ENCODE data around the gene PSMC2.
"Not testable (repeated sequence)": the region's sequence is repeated elsewhere in the genome, so short reads cannot be mapped to it uniquely, and the experiment has no call there.

PSMC2 gene

DNA sequence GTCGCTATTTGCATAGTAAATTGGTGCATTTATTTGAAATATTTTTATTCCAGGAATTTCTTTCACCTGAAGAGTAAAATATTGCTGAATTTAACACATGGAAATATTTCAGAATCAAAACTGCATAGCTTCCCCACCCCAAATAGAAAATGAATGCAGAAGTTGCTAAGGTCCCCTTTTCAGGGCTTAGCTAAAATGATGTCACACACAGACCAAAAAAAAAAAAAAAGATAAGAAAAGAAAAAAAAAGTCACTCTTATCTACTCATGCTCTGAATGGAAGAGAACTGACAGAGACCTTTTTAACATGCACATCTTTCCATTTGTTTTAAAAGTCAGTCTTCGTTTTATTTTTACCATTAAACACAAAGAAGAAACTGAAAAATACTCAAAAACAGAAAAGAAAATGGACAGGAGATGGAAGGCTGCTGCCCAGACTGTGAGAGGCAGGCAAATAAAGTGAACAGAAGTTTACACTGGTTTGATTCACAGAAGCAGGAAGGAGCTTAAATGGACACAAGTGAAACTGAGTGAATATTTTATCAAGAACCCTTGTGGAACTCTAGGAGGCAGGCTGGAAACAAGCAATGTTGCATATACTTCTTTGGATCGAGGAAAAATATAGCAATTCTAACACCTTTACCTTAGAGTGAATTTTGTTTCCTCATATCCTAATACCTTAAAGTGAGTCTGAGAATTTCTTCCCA lies 32.0 kb downstream of the PSMC2 start:
- DNase-seq: no peak

- no peak for DNase-seq
Observed at GRCh38 chr7:103380395-103381191, 33.1 kb downstream of the PSMC2 start.

GRCh38 chr7:103381280-103382031 lies 34.0 kb downstream of the PSMC2 start:
- no peak for DNase-seq

DNA sequence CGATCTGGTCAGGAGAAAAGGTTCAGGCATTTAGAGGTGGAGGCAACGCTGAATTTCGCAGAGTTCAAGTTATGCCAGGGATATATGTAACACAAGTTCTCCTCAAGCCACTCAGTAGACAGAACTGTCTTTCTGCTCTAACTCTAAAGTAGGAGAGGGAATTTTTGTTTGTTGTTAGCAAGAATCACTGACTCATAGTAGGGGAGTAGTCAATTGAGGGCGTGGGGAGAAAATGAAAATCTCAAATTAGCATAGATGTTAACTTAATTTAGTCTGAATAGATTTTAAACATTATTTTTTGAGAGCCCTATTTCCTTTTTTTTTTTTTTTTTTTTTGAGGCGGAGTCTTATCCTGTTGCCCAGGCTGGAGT lies 34.6 kb downstream of the PSMC2 start:
- no peak for DNase-seq

GRCh38 chr7:103387242-103387641 lies 39.8 kb downstream of the PSMC2 start:
- no peak for DNase-seq

DNA sequence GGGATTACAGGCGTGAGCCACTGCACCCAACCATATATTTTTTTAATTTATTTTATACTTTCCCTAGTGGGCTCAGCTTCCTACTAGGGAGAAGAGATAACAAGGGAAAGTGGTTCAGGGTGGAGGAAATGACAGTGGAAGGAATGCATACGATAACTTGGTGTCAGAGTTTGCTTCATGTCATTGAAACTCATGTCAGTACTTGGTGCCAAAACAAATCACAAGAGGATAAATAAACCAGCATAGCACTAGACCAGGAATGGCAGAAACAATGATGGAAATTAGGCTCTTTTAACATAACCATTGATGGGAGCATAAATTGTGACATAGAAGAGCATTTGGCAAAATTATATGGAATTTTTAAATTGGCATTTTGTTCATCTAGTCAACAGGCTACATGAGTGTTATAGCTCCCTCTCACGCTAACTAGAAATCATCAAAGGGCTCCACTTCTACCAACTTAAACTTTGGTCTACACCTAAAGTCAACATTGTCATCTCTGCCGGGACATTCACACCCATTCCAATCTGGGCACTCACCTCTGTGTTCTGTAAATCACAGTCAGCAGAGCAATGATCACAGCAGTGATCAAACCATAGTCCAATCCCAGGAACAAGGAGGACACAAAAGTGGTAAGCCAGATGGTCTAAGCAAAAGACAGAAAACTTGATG lies 41.2 kb downstream of the PSMC2 start:
- no peak for DNase-seq

GRCh38 chr7:103389263-103389662 lies 41.8 kb downstream of the PSMC2 start:
- no peak for DNase-seq

DNA sequence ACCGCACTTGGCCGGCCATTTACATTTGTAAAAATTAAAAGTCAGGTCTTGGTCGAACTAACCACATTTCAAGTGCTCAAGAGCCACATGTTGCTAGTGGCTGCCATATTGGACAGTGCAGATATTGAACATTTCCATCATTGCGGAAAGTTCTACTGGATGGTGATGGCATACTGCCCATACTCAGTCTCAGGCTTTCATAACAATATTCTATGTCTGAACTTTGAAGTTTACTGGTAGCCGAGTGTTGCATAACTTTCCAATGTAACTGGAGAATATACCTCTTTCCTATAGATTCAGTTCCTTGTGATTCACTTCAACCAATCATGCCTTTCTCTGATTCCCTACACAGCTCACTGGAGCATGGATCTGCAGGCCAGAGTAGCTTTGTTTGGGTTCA lies 43.7 kb downstream of the PSMC2 start:
- DNase-seq: no peak

DNA sequence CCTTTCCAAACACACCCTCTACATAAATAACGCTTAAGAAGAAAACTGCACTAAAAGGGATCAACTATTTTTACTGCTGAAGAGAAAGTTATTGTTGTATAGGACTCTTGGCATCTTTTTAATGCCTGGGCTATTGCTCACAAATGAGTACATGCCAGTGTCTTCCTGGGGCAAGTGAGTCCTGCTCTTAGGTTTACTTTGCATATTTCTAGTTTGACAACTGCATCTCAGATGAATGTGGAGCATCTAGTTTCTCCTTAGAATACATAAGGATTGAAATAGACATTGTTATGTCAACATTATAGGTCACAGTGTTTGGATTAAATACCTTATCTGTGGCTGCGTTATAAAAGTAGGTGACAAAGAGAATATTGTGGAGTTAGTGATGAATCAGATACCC lies 44.5 kb downstream of the PSMC2 start:
- DNase-seq: no peak

GRCh38 chr7:103394566-103394965 lies 47.1 kb downstream of the PSMC2 start:
- no peak for DNase-seq

GRCh38 chr7:103395071-103395470 lies 47.6 kb downstream of the PSMC2 start:
- DNase-seq: no peak

DNA sequence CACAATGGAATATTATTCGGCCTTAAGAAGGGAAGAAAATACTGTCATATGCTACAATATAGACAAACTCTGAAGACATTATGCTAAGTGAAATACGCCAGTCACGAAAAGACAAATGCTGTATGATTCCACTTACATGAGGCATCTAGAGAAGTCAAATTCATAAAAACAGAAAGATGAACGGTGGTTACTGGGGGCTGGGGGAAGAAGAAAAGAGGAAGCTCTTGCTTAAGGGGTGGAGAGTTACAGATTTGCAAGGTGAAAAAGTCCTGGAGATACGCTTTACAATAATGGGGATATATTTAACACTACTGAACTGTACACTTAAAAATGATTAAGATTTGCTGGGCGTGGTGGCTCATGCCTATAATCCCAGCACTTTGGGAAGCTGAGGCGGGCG lies 49.0 kb downstream of the PSMC2 start:
- DNase-seq: no peak

DNA sequence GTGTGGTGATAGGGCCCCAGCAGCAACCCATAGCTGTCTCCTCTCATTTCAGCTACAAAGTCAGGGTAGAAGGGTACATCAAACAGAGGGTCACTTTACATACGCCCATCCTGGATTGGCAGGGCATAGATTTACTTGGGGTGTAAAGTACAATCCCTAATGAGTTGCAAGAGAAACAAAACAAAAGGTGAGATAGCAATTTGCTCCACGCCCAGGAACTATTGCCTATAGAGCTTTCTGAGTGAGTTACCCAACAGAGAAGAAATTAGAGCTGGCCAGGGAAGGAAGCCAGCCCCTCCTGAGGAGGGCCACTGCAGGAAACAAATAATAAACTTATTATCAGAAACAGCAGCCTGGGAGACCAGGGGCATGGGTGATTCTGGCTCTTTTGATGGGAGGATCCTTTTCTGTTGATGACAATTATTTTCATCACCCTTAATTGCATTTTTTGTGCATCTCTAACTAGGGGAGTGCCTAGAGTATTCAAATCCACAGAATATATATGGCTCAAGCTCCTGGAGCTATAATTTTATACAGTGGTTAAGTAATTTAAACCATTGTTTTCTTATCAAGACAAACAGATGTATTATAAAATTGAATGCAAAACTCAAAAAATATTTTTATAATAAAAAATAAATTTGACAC lies 51.2 kb downstream of the PSMC2 start:
- no peak for DNase-seq

GRCh38 chr7:103399687-103400086 lies 52.2 kb downstream of the PSMC2 start:
- DNase-seq: not testable (repeated sequence)

DNA sequence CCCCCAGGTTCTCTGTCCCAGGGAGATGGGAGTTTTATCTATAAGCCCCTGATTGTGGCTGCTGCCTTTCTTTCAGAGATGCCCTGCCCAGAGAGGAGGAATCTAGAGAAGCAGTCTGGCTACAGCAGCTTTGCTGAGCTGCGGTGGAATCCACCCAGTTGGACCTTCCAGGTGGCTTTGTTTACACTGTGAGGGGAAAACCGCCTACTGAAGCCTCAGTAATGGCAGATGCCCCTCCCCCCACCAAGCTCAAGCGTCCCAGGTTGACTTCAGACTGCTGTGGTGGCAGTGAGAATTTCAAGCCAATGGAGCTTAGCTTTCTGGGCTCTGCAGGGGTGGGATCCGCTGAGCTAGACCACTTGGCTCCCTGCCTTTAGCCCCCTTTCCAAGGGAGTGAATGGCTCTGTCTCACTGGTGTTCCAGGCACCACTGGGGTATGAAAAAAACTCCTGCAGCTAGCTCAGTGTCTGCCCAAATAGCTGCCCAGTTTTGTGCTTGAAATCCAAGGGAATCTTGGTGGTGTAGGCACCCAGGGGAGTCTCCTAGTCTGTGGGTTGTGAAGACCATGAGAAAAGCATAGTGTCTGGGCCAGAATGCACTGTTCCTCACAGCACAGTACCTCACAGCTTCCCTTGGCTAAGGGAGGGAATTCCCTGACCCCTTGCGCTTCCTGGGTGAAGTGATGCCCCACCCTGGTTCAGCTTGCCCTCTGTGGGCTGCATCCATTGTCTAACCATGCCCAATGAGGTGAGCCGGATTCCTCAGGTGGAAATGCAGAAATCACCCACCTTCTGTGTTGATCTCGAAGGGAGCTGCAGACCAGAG lies 58.6 kb downstream of the PSMC2 start:
- not testable (repeated sequence) for DNase-seq

GRCh38 chr7:103412151-103412550 lies 64.7 kb downstream of the PSMC2 start:
- no peak for DNase-seq

GRCh38 chr7:103413407-103413806 lies 66.0 kb downstream of the PSMC2 start:
- DNase-seq: no peak

DNA sequence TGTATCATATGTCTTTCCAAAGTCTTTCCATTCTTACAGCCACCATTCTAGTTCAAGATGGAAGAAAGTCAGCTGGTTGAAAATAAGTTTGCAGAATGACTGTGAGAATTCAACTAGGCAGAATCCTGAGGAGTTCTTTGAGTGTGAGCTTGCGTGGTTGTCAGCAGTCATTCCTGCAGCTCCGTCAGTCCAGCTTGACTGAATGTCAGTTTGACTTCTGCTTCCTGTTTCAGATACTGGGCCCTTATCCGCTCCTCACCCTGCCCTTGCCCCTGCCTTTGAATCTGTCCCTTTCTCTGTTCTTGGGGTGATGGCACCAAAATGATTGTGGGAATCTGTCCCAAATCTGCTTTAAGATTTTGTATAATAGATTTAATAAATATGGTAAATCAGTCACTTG lies 70.8 kb downstream of the PSMC2 start:
- DNase-seq: no peak

Data from CD4-positive, alpha-beta T cell treated with Interleukin-6 for 4 hours (primary cell).